DND-41 (cell line): ENCODE results near the gene TXNRD1.
"Not testable (repeated sequence)": the region's sequence is repeated elsewhere in the genome, so short reads cannot be mapped to it uniquely, and the experiment has no call there.

Experiments used
- ATAC-seq: fragments of 200-7000 bp; cut with Tn5 transposase; 3 replicates; pipeline ENCODE4 v1.9.1; 2021; ENCODE audit warnings: low read depth; ENCODE audit not compliant: insufficient read depth
- DNase-seq: peaks from one replicate; pipeline ENCODE4 v3.0.0-alpha.2; 2020
- H2AFZ ChIP-seq: 2 replicates; pipeline ENCODE4 v1.6.0; 2012; ENCODE audit warnings: low read depth, low read length
- H3K27ac ChIP-seq: 2 replicates; pipeline ENCODE4 v1.5.1; 2012; ENCODE audit warnings: low read length, inconsistent platforms
- H3K27me3 ChIP-seq: fragments of 200-600 bp; sonication (generic); 2 replicates; pipeline ENCODE4 v1.6.0; 2012; ENCODE audit warnings: low read length, mild to moderate bottlenecking, inconsistent platforms; ENCODE audit not compliant: insufficient read depth, poor library complexity
- H3K36me3 ChIP-seq: 2 replicates; pipeline ENCODE4 v1.5.1; 2012; ENCODE audit warnings: low read length, inconsistent platforms; ENCODE audit not compliant: insufficient read depth
- H3K4me1 ChIP-seq: 2 replicates; pipeline ENCODE4 v1.5.1; 2012; ENCODE audit warnings: mild to moderate bottlenecking, low read length; ENCODE audit not compliant: insufficient read depth
- H3K4me2 ChIP-seq: 2 replicates; pipeline ENCODE4 v1.6.0; 2012; ENCODE audit warnings: mild to moderate bottlenecking, moderate library complexity, low read length, inconsistent platforms; ENCODE audit not compliant: insufficient read depth
- H3K4me3 ChIP-seq, 2 experiments: fragments of 200-600 bp in 1 of 2; shearing (Covaris generic) in 1 of 2; 2 replicates each; pipeline ENCODE4 v1.5.1; 2012 to 2016; ENCODE audit warnings: inconsistent platforms in 2 of 2, low read length in 2 of 2, mild to moderate bottlenecking in 2 of 2, low read depth in 1 of 2, moderate library complexity in 1 of 2
- H3K79me2 ChIP-seq: 2 replicates; pipeline ENCODE4 v1.6.0; 2012; ENCODE audit warnings: low read length, inconsistent platforms; ENCODE audit not compliant: insufficient read depth
- H3K9ac ChIP-seq: 2 replicates; pipeline ENCODE4 v1.6.0; 2012; ENCODE audit warnings: low read depth, mild to moderate bottlenecking, inconsistent platforms, low read length, moderate library complexity
- H3K9me3 ChIP-seq: 2 replicates; pipeline ENCODE4 v1.5.1; 2012; ENCODE audit warnings: low read length, moderate library complexity, mild to moderate bottlenecking, inconsistent platforms; ENCODE audit not compliant: insufficient read depth, severe bottlenecking
- H4K20me1 ChIP-seq: 2 replicates; pipeline ENCODE4 v1.6.0; 2012; ENCODE audit warnings: low read length; ENCODE audit not compliant: insufficient read depth
- CTCF ChIP-seq: IDR thresholded peaks from 2 replicates; pipeline ENCODE4 v1.5.1; 2012; ENCODE audit warnings: borderline replicate concordance, low read length, moderate library complexity, mild to moderate bottlenecking; ENCODE audit not compliant: poor library complexity, severe bottlenecking; ENCODE audit errors: extremely low read depth
- EZH2 ChIP-seq: IDR thresholded peaks from 3 replicates; pipeline ENCODE4 v1.6.1; 2012; ENCODE audit warnings: borderline replicate concordance, low read depth, mild to moderate bottlenecking, moderate library complexity, low read length, inconsistent platforms; ENCODE audit not compliant: severe bottlenecking

TXNRD1 gene

DNA sequence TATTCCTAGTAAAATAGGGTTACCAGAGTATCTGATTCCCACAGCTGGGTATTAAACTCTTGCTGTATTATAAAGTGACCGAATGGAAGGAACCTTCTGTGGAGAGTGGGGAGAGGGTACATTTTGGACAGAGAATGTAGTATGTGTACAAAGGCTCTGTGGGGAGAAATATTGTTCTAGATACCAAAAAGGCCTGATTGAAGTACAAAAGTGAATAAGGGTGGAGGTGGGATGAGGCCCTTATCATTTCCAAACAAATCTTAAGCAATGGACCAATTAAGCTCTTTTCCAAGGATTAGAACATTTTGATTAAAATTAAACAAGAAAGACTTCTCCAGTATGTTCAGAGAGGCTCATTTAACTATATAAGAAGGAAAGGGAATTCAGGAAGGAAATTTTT lies 108.3 kb downstream of the TXNRD1 start:
- Histone ChIP-seq H2AFZ (no peak overlapping the region), H3K4me3 (no peak overlapping the region), H3K27ac (no peak overlapping the region), H4K20me1 (no peaks in the 10 kb centered on the region), H3K4me1 (no peaks in the 10 kb centered on the region), H3K79me2 (no peaks in the 10 kb centered on the region), H3K9ac (no peak overlapping the region), H3K27me3 (no peaks in the 10 kb centered on the region), H3K9me3 (no peaks in the 10 kb centered on the region), H3K36me3 (peaks cover 77% of the 10 kb centered on the region), H3K4me2 (no peak overlapping the region)
- DNase-seq (no peak), ATAC-seq (no peak)
- TF ChIP-seq EZH2 (no peak), CTCF (no peak)

DNA sequence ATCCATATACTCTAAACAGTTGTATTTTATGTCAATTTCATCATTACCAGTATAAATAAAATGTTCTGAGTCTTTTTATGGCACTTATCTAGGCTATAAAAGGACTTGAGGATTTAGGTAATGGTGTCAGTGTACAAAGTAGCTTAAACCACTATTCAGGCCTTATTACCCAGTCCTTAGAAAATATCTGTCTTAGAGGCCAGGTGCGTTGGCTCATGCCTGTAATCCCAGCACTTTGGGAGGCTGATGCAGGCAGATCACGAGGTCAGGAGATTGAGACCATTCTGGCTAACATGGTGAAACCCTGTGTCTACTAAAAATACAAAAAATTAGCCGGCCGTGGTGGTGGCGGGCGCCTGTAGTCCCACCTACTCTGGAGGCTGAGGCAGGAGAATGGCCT lies 112.7 kb downstream of the TXNRD1 start:
- not testable (repeated sequence) for H3K9me3 ChIP-seq, H3K27ac ChIP-seq, H4K20me1 ChIP-seq, ATAC-seq, H3K4me3 ChIP-seq, H3K27me3 ChIP-seq, H3K79me2 ChIP-seq, DNase-seq, H3K4me2 ChIP-seq, H3K9ac ChIP-seq, H3K4me1 ChIP-seq, H2AFZ ChIP-seq
- peaks cover 73% of the 10 kb centered on the region for H3K36me3 ChIP-seq

DNA sequence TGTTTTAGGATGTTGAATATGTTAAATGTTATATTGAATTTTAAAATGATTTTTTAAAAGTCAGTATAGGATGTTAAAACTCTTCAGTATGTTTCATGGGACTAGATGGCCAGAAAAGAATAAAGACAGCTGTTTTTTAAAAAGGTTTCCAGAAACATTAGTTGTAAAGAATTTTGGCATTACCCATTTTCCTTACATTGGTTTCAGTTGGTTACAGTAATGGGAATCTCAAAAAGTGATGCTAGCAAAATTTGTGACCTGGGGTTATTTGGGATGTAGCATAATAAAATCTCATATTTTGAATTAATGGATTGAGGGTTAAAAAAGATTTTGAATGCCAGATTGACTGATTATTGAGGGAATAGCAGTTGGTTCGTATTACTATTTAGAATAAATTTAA lies 113.2 kb downstream of the TXNRD1 start:
- no peak overlapping the region for H2AFZ ChIP-seq
- DNase-seq = no peak
- no peaks in the 10 kb centered on the region for H3K9me3 ChIP-seq
- no peaks in the 10 kb centered on the region for H3K4me1 ChIP-seq
- no peak overlapping the region for H3K4me3 ChIP-seq
- no peak for ATAC-seq
- TF ChIP-seq CTCF = no peak
- TF ChIP-seq EZH2 = no peak
- H3K27me3 ChIP-seq = no peaks in the 10 kb centered on the region
- H3K79me2 ChIP-seq = no peaks in the 10 kb centered on the region
- no peaks in the 10 kb centered on the region; the same call in 1 of the 2 replicates for H4K20me1 ChIP-seq
- no peak overlapping the region for H3K9ac ChIP-seq
- H3K4me2 ChIP-seq = no peak overlapping the region
- H3K36me3 ChIP-seq = peaks cover 78% of the 10 kb centered on the region
- no peak overlapping the region for H3K27ac ChIP-seq

GRCh38 chr12:104329707-104330532 lies 114.3 kb downstream of the TXNRD1 start:
- ATAC-seq = no peak
- H3K27ac ChIP-seq = no peak overlapping the region
- no peaks in the 10 kb centered on the region for H3K79me2 ChIP-seq
- H3K4me2 ChIP-seq = no peak overlapping the region
- H4K20me1 ChIP-seq = no peaks in the 10 kb centered on the region; the same call in 1 of the 2 replicates
- H3K4me1 ChIP-seq = no peaks in the 10 kb centered on the region
- no peak overlapping the region for H2AFZ ChIP-seq
- no peaks in the 10 kb centered on the region for H3K27me3 ChIP-seq
- H3K36me3 ChIP-seq = peaks cover 83% of the 10 kb centered on the region
- H3K9me3 ChIP-seq = no peaks in the 10 kb centered on the region
- no peak overlapping the region for H3K4me3 ChIP-seq
- TF ChIP-seq CTCF = no peak
- TF ChIP-seq EZH2 = no peak
- no peak for DNase-seq
- no peak overlapping the region for H3K9ac ChIP-seq
